ENCODE results near the gene CNPY1.

DNA sequence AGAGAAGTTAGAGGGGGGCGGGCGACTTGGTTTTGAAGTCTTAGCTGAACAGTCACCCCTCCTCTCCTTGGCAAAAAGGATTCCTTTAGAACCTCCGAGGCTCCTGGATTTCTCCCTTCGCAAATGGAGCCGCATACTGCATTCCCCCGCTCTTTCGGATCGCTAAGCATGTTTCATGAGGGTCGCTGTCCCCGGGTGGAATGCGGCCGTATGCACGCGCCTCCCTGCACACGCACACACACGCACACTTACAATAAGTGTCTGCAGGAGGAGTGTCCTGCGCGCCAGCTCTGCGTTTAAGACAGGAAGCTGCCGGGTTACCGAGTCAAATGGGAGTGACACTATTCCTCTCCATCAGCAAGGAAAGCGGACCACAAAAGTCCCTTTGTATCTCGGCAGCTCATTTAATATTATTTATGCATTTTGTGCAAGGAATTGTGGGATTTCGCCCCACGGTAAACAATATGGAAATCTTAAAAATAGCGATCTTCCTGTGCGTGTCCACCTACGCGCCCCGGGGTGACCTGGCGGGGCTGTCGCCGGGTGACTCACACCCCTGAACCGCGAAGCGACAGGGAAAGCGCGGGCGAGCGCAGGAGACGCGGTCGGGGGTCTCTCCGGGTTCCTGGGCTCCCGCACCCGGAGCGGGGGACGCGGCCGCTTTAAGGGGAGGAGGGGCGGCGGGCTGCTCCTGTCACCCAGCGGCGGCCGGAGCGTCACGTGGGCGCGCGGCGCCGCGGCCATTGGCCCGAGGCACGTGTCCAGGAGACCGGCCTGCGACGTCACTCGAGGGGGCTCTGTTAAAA is 89.4 kb downstream of the CNPY1 start:
- TF ChIP-seq, protein P1, sequence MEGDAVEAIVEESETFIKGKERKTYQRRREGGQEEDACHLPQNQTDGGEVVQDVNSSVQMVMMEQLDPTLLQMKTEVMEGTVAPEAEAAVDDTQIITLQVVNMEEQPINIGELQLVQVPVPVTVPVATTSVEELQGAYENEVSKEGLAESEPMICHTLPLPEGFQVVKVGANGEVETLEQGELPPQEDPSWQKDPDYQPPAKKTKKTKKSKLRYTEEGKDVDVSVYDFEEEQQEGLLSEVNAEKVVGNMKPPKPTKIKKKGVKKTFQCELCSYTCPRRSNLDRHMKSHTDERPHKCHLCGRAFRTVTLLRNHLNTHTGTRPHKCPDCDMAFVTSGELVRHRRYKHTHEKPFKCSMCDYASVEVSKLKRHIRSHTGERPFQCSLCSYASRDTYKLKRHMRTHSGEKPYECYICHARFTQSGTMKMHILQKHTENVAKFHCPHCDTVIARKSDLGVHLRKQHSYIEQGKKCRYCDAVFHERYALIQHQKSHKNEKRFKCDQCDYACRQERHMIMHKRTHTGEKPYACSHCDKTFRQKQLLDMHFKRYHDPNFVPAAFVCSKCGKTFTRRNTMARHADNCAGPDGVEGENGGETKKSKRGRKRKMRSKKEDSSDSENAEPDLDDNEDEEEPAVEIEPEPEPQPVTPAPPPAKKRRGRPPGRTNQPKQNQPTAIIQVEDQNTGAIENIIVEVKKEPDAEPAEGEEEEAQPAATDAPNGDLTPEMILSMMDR (conservative IDR thresholded peaks at IDR 0.05), result no peak
- no peak for TF ChIP-seq ZFX (IDR thresholded peaks at IDR 0.05)

All from C4-2B (cell line).